ENCODE measurements around the gene CDK5RAP2.

Gene CDK5RAP2

DNA sequence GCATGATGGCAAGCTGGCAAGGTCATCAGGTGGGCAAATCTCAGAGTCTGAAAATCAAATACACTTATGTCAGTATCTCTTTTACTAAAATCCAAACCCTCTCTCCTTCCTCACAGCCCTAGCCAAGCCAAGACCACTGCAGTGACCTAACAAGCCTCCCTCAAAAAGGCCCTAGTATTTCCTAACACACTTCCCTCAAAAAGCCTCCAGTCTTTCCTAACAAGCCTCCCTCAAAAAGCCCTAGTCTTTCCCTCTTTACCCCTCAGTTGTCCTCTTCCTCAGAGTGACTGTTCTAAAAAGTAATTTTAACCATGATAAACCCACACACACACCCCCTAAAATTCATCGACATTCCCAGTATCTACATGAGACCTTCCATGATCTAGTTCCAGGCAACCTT lies 140.0 kb downstream of the CDK5RAP2 start:
- H3K4me3 ChIP-seq (ENCODE audit: low read depth, low read length) = no peak overlapping the region
- no peaks in the 10 kb centered on the region for H3K9me3 ChIP-seq (ENCODE audit: control insufficient read depth, insufficient read depth, low read depth, low read length)
- peaks cover 3 to 77% of the 10 kb centered on the region in 2 experiments; a peak in 1 of 3 replicates for H3K36me3 ChIP-seq (ENCODE audit: control insufficient read depth in 2 of 2, insufficient read depth in 1 of 2, low read length in 2 of 2)
- TF ChIP-seq, protein P1, sequence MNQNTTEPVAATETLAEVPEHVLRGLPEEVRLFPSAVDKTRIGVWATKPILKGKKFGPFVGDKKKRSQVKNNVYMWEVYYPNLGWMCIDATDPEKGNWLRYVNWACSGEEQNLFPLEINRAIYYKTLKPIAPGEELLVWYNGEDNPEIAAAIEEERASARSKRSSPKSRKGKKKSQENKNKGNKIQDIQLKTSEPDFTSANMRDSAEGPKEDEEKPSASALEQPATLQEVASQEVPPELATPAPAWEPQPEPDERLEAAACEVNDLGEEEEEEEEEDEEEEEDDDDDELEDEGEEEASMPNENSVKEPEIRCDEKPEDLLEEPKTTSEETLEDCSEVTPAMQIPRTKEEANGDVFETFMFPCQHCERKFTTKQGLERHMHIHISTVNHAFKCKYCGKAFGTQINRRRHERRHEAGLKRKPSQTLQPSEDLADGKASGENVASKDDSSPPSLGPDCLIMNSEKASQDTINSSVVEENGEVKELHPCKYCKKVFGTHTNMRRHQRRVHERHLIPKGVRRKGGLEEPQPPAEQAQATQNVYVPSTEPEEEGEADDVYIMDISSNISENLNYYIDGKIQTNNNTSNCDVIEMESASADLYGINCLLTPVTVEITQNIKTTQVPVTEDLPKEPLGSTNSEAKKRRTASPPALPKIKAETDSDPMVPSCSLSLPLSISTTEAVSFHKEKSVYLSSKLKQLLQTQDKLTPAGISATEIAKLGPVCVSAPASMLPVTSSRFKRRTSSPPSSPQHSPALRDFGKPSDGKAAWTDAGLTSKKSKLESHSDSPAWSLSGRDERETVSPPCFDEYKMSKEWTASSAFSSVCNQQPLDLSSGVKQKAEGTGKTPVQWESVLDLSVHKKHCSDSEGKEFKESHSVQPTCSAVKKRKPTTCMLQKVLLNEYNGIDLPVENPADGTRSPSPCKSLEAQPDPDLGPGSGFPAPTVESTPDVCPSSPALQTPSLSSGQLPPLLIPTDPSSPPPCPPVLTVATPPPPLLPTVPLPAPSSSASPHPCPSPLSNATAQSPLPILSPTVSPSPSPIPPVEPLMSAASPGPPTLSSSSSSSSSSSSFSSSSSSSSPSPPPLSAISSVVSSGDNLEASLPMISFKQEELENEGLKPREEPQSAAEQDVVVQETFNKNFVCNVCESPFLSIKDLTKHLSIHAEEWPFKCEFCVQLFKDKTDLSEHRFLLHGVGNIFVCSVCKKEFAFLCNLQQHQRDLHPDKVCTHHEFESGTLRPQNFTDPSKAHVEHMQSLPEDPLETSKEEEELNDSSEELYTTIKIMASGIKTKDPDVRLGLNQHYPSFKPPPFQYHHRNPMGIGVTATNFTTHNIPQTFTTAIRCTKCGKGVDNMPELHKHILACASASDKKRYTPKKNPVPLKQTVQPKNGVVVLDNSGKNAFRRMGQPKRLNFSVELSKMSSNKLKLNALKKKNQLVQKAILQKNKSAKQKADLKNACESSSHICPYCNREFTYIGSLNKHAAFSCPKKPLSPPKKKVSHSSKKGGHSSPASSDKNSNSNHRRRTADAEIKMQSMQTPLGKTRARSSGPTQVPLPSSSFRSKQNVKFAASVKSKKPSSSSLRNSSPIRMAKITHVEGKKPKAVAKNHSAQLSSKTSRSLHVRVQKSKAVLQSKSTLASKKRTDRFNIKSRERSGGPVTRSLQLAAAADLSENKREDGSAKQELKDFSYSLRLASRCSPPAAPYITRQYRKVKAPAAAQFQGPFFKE (tag by site-specific recombination; IDR thresholded peaks at IDR 0.05; ENCODE audit: borderline replicate concordance) = no peak
- TF ChIP-seq ZEB2 (tag by site-specific recombination; IDR thresholded peaks at IDR 0.05) = no peak
- TF ChIP-seq ZNF157 (tag by site-specific recombination; IDR thresholded peaks at IDR 0.05) = no peak
- no peak for TF ChIP-seq ZBTB1 (tag by site-specific recombination; IDR thresholded peaks at IDR 0.05)
- no peak for TF ChIP-seq ZNF792 (tag by site-specific recombination; IDR thresholded peaks at IDR 0.05)
- no peak for TF ChIP-seq ZNF791 (tag by site-specific recombination; IDR thresholded peaks at IDR 0.05)
- TF ChIP-seq KLF1 (tag by site-specific recombination; IDR thresholded peaks at IDR 0.05) = no peak
- TF ChIP-seq, protein P2, sequence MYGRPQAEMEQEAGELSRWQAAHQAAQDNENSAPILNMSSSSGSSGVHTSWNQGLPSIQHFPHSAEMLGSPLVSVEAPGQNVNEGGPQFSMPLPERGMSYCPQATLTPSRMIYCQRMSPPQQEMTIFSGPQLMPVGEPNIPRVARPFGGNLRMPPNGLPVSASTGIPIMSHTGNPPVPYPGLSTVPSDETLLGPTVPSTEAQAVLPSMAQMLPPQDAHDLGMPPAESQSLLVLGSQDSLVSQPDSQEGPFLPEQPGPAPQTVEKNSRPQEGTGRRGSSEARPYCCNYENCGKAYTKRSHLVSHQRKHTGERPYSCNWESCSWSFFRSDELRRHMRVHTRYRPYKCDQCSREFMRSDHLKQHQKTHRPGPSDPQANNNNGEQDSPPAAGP (tag by site-specific recombination; IDR thresholded peaks at IDR 0.05) = no peak
- no peak for TF ChIP-seq ZNF214 (tag by site-specific recombination; IDR thresholded peaks at IDR 0.05; ENCODE audit: borderline replicate concordance)
- TF ChIP-seq ZNF514 (tag by site-specific recombination; IDR thresholded peaks at IDR 0.05) = no peak
- TF ChIP-seq MYNN (tag by site-specific recombination; IDR thresholded peaks at IDR 0.05; ENCODE audit: borderline replicate concordance) = no peak
- TF ChIP-seq ZNF24 (tag by site-specific recombination; IDR thresholded peaks at IDR 0.05) = no peak
- TF ChIP-seq ZSCAN23 (tag by site-specific recombination; IDR thresholded peaks at IDR 0.05) = no peak
- TF ChIP-seq ZNF274 (IDR thresholded peaks at IDR 0.05; ENCODE audit: low read length) = no peak
- TF ChIP-seq ZNF274 (tag by site-specific recombination; IDR thresholded peaks at IDR 0.05; ENCODE audit: borderline replicate concordance) = no peak
- TF ChIP-seq, protein P3, sequence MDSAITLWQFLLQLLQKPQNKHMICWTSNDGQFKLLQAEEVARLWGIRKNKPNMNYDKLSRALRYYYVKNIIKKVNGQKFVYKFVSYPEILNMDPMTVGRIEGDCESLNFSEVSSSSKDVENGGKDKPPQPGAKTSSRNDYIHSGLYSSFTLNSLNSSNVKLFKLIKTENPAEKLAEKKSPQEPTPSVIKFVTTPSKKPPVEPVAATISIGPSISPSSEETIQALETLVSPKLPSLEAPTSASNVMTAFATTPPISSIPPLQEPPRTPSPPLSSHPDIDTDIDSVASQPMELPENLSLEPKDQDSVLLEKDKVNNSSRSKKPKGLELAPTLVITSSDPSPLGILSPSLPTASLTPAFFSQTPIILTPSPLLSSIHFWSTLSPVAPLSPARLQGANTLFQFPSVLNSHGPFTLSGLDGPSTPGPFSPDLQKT (IDR thresholded peaks at IDR 0.05; ENCODE audit: borderline replicate concordance, low read depth, low read length) = no peak
- no peak for TF ChIP-seq ZNF248 (tag by site-specific recombination; IDR thresholded peaks at IDR 0.05)
- no peak for TF ChIP-seq ZNF571 (tag by site-specific recombination; IDR thresholded peaks at IDR 0.05)
- TF ChIP-seq, protein P4, sequence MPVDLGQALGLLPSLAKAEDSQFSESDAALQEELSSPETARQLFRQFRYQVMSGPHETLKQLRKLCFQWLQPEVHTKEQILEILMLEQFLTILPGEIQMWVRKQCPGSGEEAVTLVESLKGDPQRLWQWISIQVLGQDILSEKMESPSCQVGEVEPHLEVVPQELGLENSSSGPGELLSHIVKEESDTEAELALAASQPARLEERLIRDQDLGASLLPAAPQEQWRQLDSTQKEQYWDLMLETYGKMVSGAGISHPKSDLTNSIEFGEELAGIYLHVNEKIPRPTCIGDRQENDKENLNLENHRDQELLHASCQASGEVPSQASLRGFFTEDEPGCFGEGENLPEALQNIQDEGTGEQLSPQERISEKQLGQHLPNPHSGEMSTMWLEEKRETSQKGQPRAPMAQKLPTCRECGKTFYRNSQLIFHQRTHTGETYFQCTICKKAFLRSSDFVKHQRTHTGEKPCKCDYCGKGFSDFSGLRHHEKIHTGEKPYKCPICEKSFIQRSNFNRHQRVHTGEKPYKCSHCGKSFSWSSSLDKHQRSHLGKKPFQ (tag by site-specific recombination; IDR thresholded peaks at IDR 0.05) = no peak
- no peaks in the 10 kb centered on the region for H3K4me1 ChIP-seq (ENCODE audit: control insufficient read depth, insufficient read depth, low read length)
- CTCF ChIA-PET = interaction anchor here (1.0 to 2.2 kb wide), 4 partner anchors 8 to 38 kb away, joined by 3 to 12 read pairs (median 6); no protein-coding TSS in a partner anchor
- POLR2A ChIA-PET = no interaction called here
- H3K27ac ChIP-seq (ENCODE audit: extremely low read depth, low read depth, low read length) = no peak overlapping the region
